ENCODE results near the gene TRPC6. TPM values are rescaled to one million over a fixed set of nuclear protein-coding genes. Genes with fewer than 3 reads are reported as not detected.

Gene TRPC6
- total and polyA plus RNA-seq, 9 of the 15 experiments (the other 6 are each of a cell fraction or from before 2014, with no cell fraction given): not detected

- H3K36me3 ChIP-seq (ENCODE audit: control insufficient read depth, insufficient read depth, low read length): no peaks in the 10 kb centered on the region
- no peak overlapping the region for H3K27ac ChIP-seq (ENCODE audit: extremely low read depth, low read depth, low read length)
- no peaks in the 10 kb centered on the region for H3K9me3 ChIP-seq (replicated peaks; ENCODE audit: control insufficient read depth, insufficient read depth, low read depth, low read length)
- no peak overlapping the region for H3K9ac ChIP-seq (ENCODE audit: insufficient read depth in 1 of 2, low read depth in 2 of 2, low read length in 2 of 2)
- in situ Hi-C loops (cut with MboI) (no loop called here), intact Hi-C loops (cut with micrococcal nuclease) (no loop called here)
- CTCF ChIA-PET (ENCODE audit: low intra/inter-chr PET ratio): no interaction called here
- POLR2A ChIA-PET: no interaction called here
- H3K79me2 ChIP-seq (ENCODE audit: control insufficient read depth, insufficient read depth, low read length): no peaks in the 10 kb centered on the region
- no peaks in the 10 kb centered on the region for H4K20me1 ChIP-seq (replicated peaks; ENCODE audit: control insufficient read depth, insufficient read depth, low read length)
- no peak overlapping the region for H3K4me3 ChIP-seq
- FAIRE-seq: no peak
- ATAC-seq: no peak
- H3K4me1 ChIP-seq (replicated peaks in 1 of 2; ENCODE audit: control insufficient read depth in 2 of 2, insufficient read depth in 2 of 2, low read length in 2 of 2): no peaks in the 10 kb centered on the region
- H3K9me1 ChIP-seq (ENCODE audit: control insufficient read depth, insufficient read depth, low read length): no peaks in the 10 kb centered on the region
- no peaks in the 10 kb centered on the region for H3K27me3 ChIP-seq (ENCODE audit: control insufficient read depth in 2 of 2, insufficient read depth in 2 of 2, low read length in 2 of 2)
- no peak for DNase-seq (ENCODE audit: extremely low read depth in 1 of 4, low spot score in 3 of 4)
- 0% methylated on average over 2 of the region's 2 CpGs for WGBS (ENCODE audit: insufficient coverage, low coverage, missing lambda C conversion rate)
- no peak for TF ChIP-seq NR2C2 (CRISPR knock-in tag; IDR thresholded peaks at IDR 0.05)
- no peak for TF ChIP-seq NR2C2 (tag; IDR thresholded peaks at IDR 0.05)
- no peak for TF ChIP-seq DACH1 (IDR thresholded peaks at IDR 0.05; ENCODE audit: partially characterized antibody)
- no peak for TF ChIP-seq GATAD2A (IDR thresholded peaks at IDR 0.05)
- no peak for TF ChIP-seq SRSF3 (IDR thresholded peaks at IDR 0.05; ENCODE audit: insufficient read depth, low read length)
- TF ChIP-seq ZNF311 (CRISPR knock-in tag; IDR thresholded peaks at IDR 0.05): no peak
- TF ChIP-seq GTF2A2 (tag; IDR thresholded peaks at IDR 0.05): no peak
- TF ChIP-seq NONO (IDR thresholded peaks at IDR 0.05; ENCODE audit: low read depth in 2 of 2, low read length in 1 of 2): no peak
- TF ChIP-seq NR3C1 (CRISPR knock-in tag; IDR thresholded peaks at IDR 0.05): no peak
- TF ChIP-seq KHSRP (IDR thresholded peaks at IDR 0.05): no peak
- TF ChIP-seq ZBTB1 (CRISPR knock-in tag; IDR thresholded peaks at IDR 0.05; ENCODE audit: borderline replicate concordance, low read depth): no peak
- no peak for TF ChIP-seq MCM3 (IDR thresholded peaks at IDR 0.05)
- no peak for TF ChIP-seq PURB (CRISPR knock-in tag; IDR thresholded peaks at IDR 0.05; ENCODE audit: low read depth)
- no peak for TF ChIP-seq CGGBP1 (CRISPR knock-in tag; IDR thresholded peaks at IDR 0.05)
- TF ChIP-seq ATF3 (IDR thresholded peaks at IDR 0.05): no peak
- no peak for TF ChIP-seq ATF3 (CRISPR knock-in tag; conservative IDR thresholded peaks at IDR 0.05)
- no peak for TF ChIP-seq TAF7 (tag; IDR thresholded peaks at IDR 0.05)
- no peak for TF ChIP-seq HNRNPLL (IDR thresholded peaks at IDR 0.05; ENCODE audit: low read depth, low read length, poor library complexity, severe bottlenecking)
- TF ChIP-seq RB1 (IDR thresholded peaks at IDR 0.05; ENCODE audit: low read depth): no peak
- no peak for TF ChIP-seq GATA2 (CRISPR knock-in tag; IDR thresholded peaks at IDR 0.05)
- TF ChIP-seq RBBP5 (IDR thresholded peaks at IDR 0.05; ENCODE audit: borderline replicate concordance, insufficient read depth, low read length, poor library complexity, severe bottlenecking): no peak
- TF ChIP-seq ZBTB17 (CRISPR knock-in tag; IDR thresholded peaks at IDR 0.05): no peak
- BruUV-seq (replicated peaks): no TSS peak
- H3K4me2 ChIP-seq (ENCODE audit: insufficient read depth, low read length): no peak overlapping the region
- H2AFZ ChIP-seq (ENCODE audit: low read depth, low read length): no peak overlapping the region
These were observed 55.3 kb downstream of the TRPC6 start for GRCh38 chr11:101528541-101528940.

Measured in K562 (cell line).